ENCODE data around the gene FAM149B1.

Gene FAM149B1

GRCh38 chr10:73182568-73182967, 14.6 kb downstream of the FAM149B1 start:
- no peak for DNase-seq

- DNase-seq: no peak
Observed at GRCh38 chr10:73183667-73184281, 15.9 kb downstream of the FAM149B1 start.

- DNase-seq: no peak
Observed at GRCh38 chr10:73186266-73186665, 18.3 kb downstream of the FAM149B1 start.

GRCh38 chr10:73190188-73190587, 22.3 kb downstream of the FAM149B1 start:
- DNase-seq: no peak

- DNase-seq: no peak
Observed at GRCh38 chr10:73205081-73205480, 37.2 kb downstream of the FAM149B1 start.

- no peak for DNase-seq
Observed at GRCh38 chr10:73205890-73206289, 38.0 kb downstream of the FAM149B1 start.

- DNase-seq: no peak
Observed at GRCh38 chr10:73206385-73206784, 38.5 kb downstream of the FAM149B1 start.

GRCh38 chr10:73207883-73208282, 40.0 kb downstream of the FAM149B1 start:
- DNase-seq: no peak

- no peak for DNase-seq
Observed at GRCh38 chr10:73209705-73210104, 41.8 kb downstream of the FAM149B1 start.

GRCh38 chr10:73210395-73211105, 42.6 kb downstream of the FAM149B1 start:
- no peak for DNase-seq

GRCh38 chr10:73211106-73211811, 43.3 kb downstream of the FAM149B1 start:
- no peak for DNase-seq

- DNase-seq: no peak
Observed at GRCh38 chr10:73215749-73216148, 47.8 kb downstream of the FAM149B1 start.

GRCh38 chr10:73217628-73218027, 49.7 kb downstream of the FAM149B1 start:
- no peak for DNase-seq

GRCh38 chr10:73218431-73219191, 50.7 kb downstream of the FAM149B1 start:
- no peak for DNase-seq

- DNase-seq: no peak
Observed at GRCh38 chr10:73219384-73219783, 51.5 kb downstream of the FAM149B1 start.

GRCh38 chr10:73220989-73221388, 53.1 kb downstream of the FAM149B1 start:
- no peak for DNase-seq

- no peak for DNase-seq
Observed at GRCh38 chr10:73225518-73225917, 57.6 kb downstream of the FAM149B1 start.

GRCh38 chr10:73226663-73227062, 58.7 kb downstream of the FAM149B1 start:
- no peak for DNase-seq

GRCh38 chr10:73228247-73228646, 60.3 kb downstream of the FAM149B1 start:
- no peak for DNase-seq

- no peak for DNase-seq
Observed at GRCh38 chr10:73229567-73229966, 61.6 kb downstream of the FAM149B1 start.

GRCh38 chr10:73232887-73233286, 65.0 kb downstream of the FAM149B1 start:
- no peak for DNase-seq

GRCh38 chr10:73233883-73234282, 66.0 kb downstream of the FAM149B1 start:
- no peak for DNase-seq

GRCh38 chr10:73234695-73235094, 66.8 kb downstream of the FAM149B1 start:
- DNase-seq: no peak

Measured in NCI-H1436 treated with DMSO at 0.1 percent for 48 hours (cell line).